Fibroblast of pulmonary artery (primary cell): ENCODE results near the gene CDK12.
"Not testable (repeated sequence)": the region's sequence is repeated elsewhere in the genome, so short reads cannot be mapped to it uniquely, and the experiment has no call there.

Experiments used
- DNase-seq: peaks from one replicate; pipeline ENCODE4 v3.0.0-alpha.2; 2010; ENCODE audit warnings: low read depth
- H3K4me3 ChIP-seq: replicated peaks from 2 replicates; pipeline ENCODE4 v1.5.1; 2011; ENCODE audit warnings: low read depth, mild to moderate bottlenecking, control low read depth, low read length, moderate library complexity
- CTCF ChIP-seq: IDR thresholded peaks from 2 replicates; pipeline ENCODE4 v1.5.1; 2011; ENCODE audit warnings: mild to moderate bottlenecking, control low read depth, low read length, inconsistent platforms; ENCODE audit errors: missing control alignments

The CDK12 gene

GRCh38 chr17:39461113-39461925 is at the start of gene CDK12:
TSS of gene CDK12 (plus strand) at chr17:39461486. CDS start at chr17:39462072, 586 bp downstream.
- DNase-seq = peak; percentile 100
- peak within 1 kb of the TSS; percentile 80 for H3K4me3 ChIP-seq
- no peak for TF ChIP-seq CTCF

GRCh38 chr17:39416141-39416540 is 45.1 kb upstream of the CDK12 start:
- DNase-seq = no peak
- no peak for TF ChIP-seq CTCF
- no peak overlapping the region for H3K4me3 ChIP-seq

DNA sequence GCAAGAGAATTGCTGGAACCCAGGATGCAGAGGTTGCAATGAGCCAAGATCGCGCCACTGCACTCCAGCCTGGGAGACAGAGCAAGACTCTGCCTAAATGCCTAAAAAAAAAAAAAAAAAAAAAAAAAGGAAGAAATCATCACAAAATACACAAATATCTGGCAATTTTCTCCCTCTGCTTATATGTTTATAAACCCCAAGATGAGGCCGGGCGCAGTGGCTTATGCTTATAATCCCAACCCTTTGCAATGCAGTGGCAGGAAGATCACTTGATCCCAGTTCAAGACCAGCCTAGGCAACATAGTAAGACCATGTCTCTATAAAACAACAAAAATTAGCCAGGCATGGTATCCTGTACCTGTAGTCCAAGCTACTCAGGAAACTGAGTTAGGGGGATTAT is 31.7 kb upstream of the CDK12 start:
- no peak for TF ChIP-seq CTCF
- no peak for DNase-seq

GRCh38 chr17:39439868-39440267 is 21.4 kb upstream of the CDK12 start:
- not testable (repeated sequence) for DNase-seq, H3K4me3 ChIP-seq

More for the DNA sequence above, 31.7 kb upstream of the CDK12 start:
- H3K4me3 ChIP-seq = no peak overlapping the region

DNA sequence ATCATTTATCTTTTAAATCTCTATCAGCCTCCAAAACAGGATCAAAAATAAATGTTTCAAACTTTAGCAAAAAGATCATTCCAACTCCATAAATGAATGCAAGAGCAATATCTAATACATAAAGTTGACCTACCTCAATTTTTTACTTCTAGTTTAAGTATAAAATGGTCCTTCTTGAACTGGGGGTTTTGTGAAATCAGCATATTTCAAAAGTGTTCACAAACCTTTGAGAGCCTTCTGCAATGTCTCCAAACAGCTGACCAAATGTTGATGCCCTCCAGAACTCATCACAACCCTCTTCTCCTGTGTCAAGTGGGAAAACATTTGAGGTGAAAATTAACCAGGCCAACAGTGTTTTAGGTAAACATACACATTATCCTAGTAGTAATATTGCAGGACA is 18.0 kb upstream of the CDK12 start:
- DNase-seq = no peak
- no peak for TF ChIP-seq CTCF
- H3K4me3 ChIP-seq = no peak overlapping the region

DNA sequence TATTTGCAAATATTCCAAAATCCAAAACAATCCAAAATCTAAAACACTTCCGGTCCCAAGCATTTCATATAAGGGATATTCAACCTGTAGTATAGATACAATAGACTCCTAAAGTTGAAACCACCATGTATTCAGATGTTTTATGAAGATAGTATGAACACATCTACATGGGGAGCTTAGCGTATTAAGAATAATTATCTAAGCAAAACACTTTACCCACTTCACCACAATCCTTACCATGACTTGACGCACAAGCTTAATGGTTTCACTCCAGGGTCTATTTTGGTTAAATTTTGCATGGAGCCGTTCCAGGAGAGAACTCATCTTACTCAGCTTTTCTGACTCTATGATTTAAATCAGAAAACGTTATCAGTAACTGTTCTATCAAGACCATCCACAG is 13.7 kb upstream of the CDK12 start:
- H3K4me3 ChIP-seq = no peak overlapping the region
- DNase-seq = no peak
- TF ChIP-seq CTCF = no peak

- TF ChIP-seq CTCF = no peak
- peak overlapping the region; percentile 99 for H3K4me3 ChIP-seq
- DNase-seq = no peak
Observed at GRCh38 chr17:39450051-39450450, 11.2 kb upstream of the CDK12 start.
